Muscle of arm (tissue), 12 donors: ENCODE measurements around the gene TTC13. TPM values are rescaled to one million over a fixed set of nuclear protein-coding genes. Genes with fewer than 3 reads are reported as not detected.
"Not testable (repeated sequence)": the region's sequence is repeated elsewhere in the genome, so short reads cannot be mapped to it uniquely, and the experiment has no call there.

Source experiments
- DNase-seq: peaks from one replicate; pipeline ENCODE4 v3.0.0-alpha.2; 2013
- polyA plus RNA-seq, 12 donors: library from polyadenylated mRNA; unstranded; fragments of 120-200 nt; gene quantifications; one replicate each; pipeline ENCODE4 v1.2.1, GENCODE V29; 2013; ENCODE audit not compliant: insufficient read length in 12 of 12

TTC13 gene
- polyA plus RNA-seq, 12 donors: 15.9 to 35.5 (median 22.4) TPM; not detected in 1

GRCh38 chr1:230994860-230995259 lies 16.2 kb upstream of the TTC13 start:
- DNase-seq: no peak

GRCh38 chr1:230992100-230992774 lies 13.6 kb upstream of the TTC13 start:
- DNase-seq: no peak

GRCh38 chr1:230987448-230987847 lies 8.8 kb upstream of the TTC13 start:
- no peak for DNase-seq

- DNase-seq: no peak
Observed at GRCh38 chr1:230986976-230987375, 8.3 kb upstream of the TTC13 start.

GRCh38 chr1:230985711-230986110 lies 7.0 kb upstream of the TTC13 start:
- DNase-seq: no peak

- not testable (repeated sequence) for DNase-seq
Observed at GRCh38 chr1:230984622-230985515, 6.2 kb upstream of the TTC13 start.

GRCh38 chr1:230983811-230984210 lies 5.2 kb upstream of the TTC13 start:
- DNase-seq: no peak

- no peak for DNase-seq
Observed at GRCh38 chr1:230982696-230983095, 4.0 kb upstream of the TTC13 start.

GRCh38 chr1:230979952-230980351 lies 1.3 kb upstream of the TTC13 start:
- no peak for DNase-seq

- no peak for DNase-seq
Observed at GRCh38 chr1:230979389-230979716, 692 bp upstream of the TTC13 start.

- peak; percentile 10 for DNase-seq
Observed at GRCh38 chr1:230977761-230978490, 735 bp downstream of the TTC13 start.

GRCh38 chr1:230976825-230977747 lies 1.6 kb downstream of the TTC13 start:
- no peak for DNase-seq

- no peak for DNase-seq
Observed at GRCh38 chr1:230976360-230976759, 2.3 kb downstream of the TTC13 start.

GRCh38 chr1:230975636-230976035 lies 3.0 kb downstream of the TTC13 start:
- DNase-seq: no peak

- no peak for DNase-seq
Observed at GRCh38 chr1:230972855-230973271, 5.8 kb downstream of the TTC13 start.

- DNase-seq: no peak
Observed at GRCh38 chr1:230971771-230972170, 6.9 kb downstream of the TTC13 start.

GRCh38 chr1:230970432-230970831 lies 8.2 kb downstream of the TTC13 start:
- DNase-seq: no peak

- DNase-seq: no peak
Observed at GRCh38 chr1:230966358-230966873, 12.2 kb downstream of the TTC13 start.

- no peak for DNase-seq
Observed at GRCh38 chr1:230965535-230965934, 13.1 kb downstream of the TTC13 start.

GRCh38 chr1:230964896-230965295 lies 13.8 kb downstream of the TTC13 start:
- DNase-seq: no peak

- DNase-seq: no peak
Observed at GRCh38 chr1:230958370-230958769, 20.3 kb downstream of the TTC13 start.
